ENCODE data around the gene UGDH.
"Not testable (repeated sequence)": the region's sequence is repeated elsewhere in the genome, so short reads cannot be mapped to it uniquely, and the experiment has no call there.

Gene UGDH

GRCh38 chr4:39464886-39465501 is 62.2 kb downstream of the UGDH start:
- H3K4me3 ChIP-seq (ENCODE audit: low read length), result no peak overlapping the region
- peak; percentile 67 for DNase-seq (ENCODE audit: low read depth)
- TF ChIP-seq CTCF (IDR thresholded peaks at IDR 0.05; ENCODE audit: insufficient read depth, low read depth, low read length, missing control alignments), result no peak

DNA sequence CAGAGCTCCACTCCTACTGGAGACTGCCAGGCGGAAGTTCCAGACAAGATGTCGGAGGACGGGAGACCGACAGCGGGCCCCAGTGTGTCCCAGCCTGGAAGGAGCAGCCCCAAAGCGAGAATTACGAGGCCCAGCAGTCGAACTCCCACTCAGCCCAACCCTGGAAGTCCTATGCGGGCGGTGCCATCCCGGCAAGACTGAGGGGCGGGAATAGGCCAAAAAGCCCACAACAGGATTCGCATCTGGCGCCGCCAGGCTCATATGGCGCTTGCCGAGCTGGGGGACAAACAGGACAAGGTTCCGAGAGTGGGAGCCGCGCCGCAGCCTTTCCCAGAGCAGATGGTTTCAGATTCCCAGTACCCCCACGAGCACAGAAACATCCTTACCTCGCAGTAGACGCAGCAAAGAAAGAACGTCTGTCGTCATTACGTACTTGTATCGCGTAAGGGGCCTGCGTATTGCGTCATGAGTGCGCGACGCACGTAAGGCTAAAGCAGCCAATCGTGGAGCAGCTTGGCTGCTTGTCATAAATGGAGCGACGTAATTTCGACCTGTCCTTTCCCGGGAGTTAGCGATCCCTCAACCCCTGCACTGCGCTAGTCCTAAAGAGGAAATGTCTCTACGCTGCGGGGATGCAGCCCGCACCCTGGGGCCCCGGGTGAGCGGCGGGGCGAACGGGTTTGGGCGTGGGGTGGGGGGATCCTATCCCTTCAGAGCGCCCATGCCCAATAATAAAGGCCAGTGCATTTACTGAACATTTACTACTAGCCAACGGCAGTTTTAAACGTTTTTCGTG is 68.5 kb downstream of the UGDH start, which contains the start of the genes LIAS and RPL9:
Gene LIAS, plus strand, starts transcription at position 552 of the 796 bp plus-strand sequence. Its CDS starts 62 bp downstream, at position 614.
Gene RPL9, minus strand, starts transcription at position 418 of the 796 bp plus-strand sequence. CDS start 483 bp downstream, outside the sequence.
- peak; percentile 99 for DNase-seq (ENCODE audit: low read depth)
- H3K4me3 ChIP-seq (ENCODE audit: low read length), result peak within 1 kb of the TSS; percentile 89
- TF ChIP-seq CTCF (IDR thresholded peaks at IDR 0.05; ENCODE audit: insufficient read depth, low read depth, low read length, missing control alignments), result no peak

GRCh38 chr4:39458161-39458504 is 69.1 kb downstream of the UGDH start:
- not testable (repeated sequence) for DNase-seq (ENCODE audit: low read depth)
- peak overlapping the region; percentile 89 for H3K4me3 ChIP-seq (ENCODE audit: low read length)

DNA sequence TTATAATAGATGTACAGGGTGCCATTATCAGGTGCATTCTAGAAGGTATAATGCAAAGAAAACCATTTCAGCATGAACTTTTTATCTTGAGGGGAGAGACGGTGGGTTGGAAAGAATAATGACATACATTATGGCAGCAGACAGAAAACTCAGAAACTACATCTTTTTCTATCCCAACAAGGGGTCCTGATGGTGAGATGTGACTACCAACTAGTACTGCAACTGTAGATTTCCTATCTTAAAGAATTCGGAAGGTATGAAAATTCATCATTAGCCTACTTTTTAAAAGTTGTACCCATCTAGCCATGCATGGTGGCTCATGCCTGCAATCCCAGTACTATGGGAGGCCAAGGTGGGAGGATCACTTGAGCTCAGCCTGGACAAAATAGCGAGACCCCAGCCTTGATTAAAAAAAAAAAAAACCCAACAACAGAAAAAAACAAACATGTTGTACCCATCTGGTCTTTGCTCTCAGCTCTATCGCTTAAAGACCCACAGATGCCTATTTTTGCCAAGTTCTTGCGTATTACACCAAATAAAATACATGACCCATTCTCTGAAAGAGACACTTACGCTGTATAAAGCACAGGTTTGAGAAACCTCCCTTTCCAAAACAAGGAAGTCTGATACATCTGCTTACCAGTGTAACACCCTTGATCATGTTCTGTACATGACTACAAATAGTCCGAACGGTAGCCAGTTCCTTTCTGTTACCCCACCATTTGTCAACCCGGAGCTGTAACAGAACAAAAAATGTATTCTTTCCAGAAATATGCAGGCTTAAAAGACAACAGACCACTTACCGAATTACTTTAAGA is 70.1 kb downstream of the UGDH start:
- peak overlapping the region; percentile 89 for H3K4me3 ChIP-seq (ENCODE audit: low read length)
- DNase-seq (ENCODE audit: low read depth), result no peak
- no peak for TF ChIP-seq CTCF (IDR thresholded peaks at IDR 0.05; ENCODE audit: insufficient read depth, low read depth, low read length, missing control alignments)

DNA sequence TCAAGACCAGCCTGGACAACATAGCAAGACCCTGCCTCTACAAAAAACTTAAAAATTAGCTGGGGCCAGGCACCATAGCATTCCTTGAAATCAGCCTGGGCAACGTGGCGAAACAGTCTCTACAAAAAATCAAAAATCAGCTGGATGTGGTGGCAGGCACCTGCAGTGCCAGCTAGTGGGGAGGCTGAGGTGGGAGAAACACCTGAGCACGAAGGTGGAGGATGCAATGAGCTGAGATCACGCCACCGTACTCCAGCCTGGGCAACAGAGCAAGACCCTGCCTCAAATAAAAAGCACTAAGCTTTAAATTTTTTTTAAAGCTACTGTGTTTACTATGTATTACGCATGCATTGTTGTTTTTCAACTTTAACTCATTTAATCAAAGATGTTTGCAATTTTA is 71.8 kb downstream of the UGDH start:
- H3K4me3 ChIP-seq (ENCODE audit: low read length), result no peak overlapping the region
- no peak for DNase-seq (ENCODE audit: low read depth)
- no peak for TF ChIP-seq CTCF (IDR thresholded peaks at IDR 0.05; ENCODE audit: insufficient read depth, low read depth, low read length, missing control alignments)

DNA sequence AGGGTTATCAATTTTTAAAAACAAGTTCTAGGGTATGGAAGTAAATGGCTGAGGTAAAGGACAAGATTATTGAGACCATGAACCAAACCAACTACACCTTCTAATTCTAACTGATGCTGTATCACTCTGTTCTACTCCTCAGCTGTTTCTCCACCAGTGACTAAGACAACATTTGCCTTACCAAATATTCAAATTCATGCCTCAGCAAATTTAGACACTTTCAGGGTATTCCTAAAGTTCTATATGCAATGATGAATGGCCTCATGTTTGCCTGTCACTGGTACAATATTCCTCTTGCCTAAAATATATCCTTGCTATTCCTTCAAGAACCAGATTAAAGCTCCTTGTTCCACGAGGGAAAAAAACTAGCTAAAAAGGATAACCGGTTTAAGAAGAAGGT is 73.5 kb downstream of the UGDH start:
- H3K4me3 ChIP-seq (ENCODE audit: low read length), result no peak overlapping the region
- no peak for DNase-seq (ENCODE audit: low read depth)
- TF ChIP-seq CTCF (IDR thresholded peaks at IDR 0.05; ENCODE audit: insufficient read depth, low read depth, low read length, missing control alignments), result no peak
